WTC11 (cell line): ENCODE results near the gene MYH9. TPM values are rescaled to one million over a fixed set of nuclear protein-coding genes. Genes with fewer than 3 reads are reported as not detected.

Source experiments
- ATAC-seq: fragments of 200-7000 bp; cut with Tn5 transposase; 2 replicates; pipeline ENCODE4 v1.10.0; 2021; ENCODE audit warnings: mild to moderate bottlenecking, moderate library complexity
- CTCF ChIA-PET: fragments of 300-600 bp; sonication (Branson Sonifier 250); formaldehyde crosslinking; loops from one replicate; lab custom pipeline; 2021; ENCODE audit warnings: antibody characterized with exemption; lab: Charles Lee
- POLR2A ChIA-PET: fragments of 350-600 bp; sonication (Branson Sonifier 250); formaldehyde crosslinking; loops from one replicate; lab custom pipeline; 2021; ENCODE audit warnings: antibody characterized with exemption; lab: Charles Lee
- DNase-seq: peaks from one replicate; pipeline ENCODE4 v3.0.0; 2021; ENCODE audit warnings: low spot score
- H3K27ac Mint-ChIP-seq: 2 replicates; pipeline ENCODE4 v1.8.0; 2021; ENCODE audit warnings: mixed read lengths
- H3K27me3 Mint-ChIP-seq: 2 replicates; pipeline ENCODE4 v1.8.0; 2021; ENCODE audit warnings: low read depth, mild to moderate bottlenecking, moderate library complexity, mixed read lengths
- H3K36me3 Mint-ChIP-seq: 2 replicates; pipeline ENCODE4 v1.8.0; 2021; ENCODE audit warnings: mixed read lengths
- H3K4me1 Mint-ChIP-seq: 2 replicates; pipeline ENCODE4 v1.8.0; 2022; ENCODE audit warnings: mixed read lengths
- H3K4me3 Mint-ChIP-seq: 2 replicates; pipeline ENCODE4 v1.8.0; 2021; ENCODE audit warnings: mild to moderate bottlenecking, moderate library complexity, mixed read lengths
- H3K9me3 Mint-ChIP-seq: 2 replicates; pipeline ENCODE4 v1.8.0; 2021; ENCODE audit warnings: mixed read lengths
- ATF3 ChIP-seq: sonication (generic); formaldehyde crosslinking; conservative IDR thresholded peaks from 2 replicates; pipeline ENCODE4 v1.8.1; 2022; ENCODE audit warnings: mild to moderate bottlenecking, missing genetic modification reagents
- ETV6 ChIP-seq: sonication (generic); formaldehyde crosslinking; IDR thresholded peaks from 2 replicates; pipeline ENCODE4 v1.8.1; 2022; ENCODE audit warnings: mild to moderate bottlenecking, missing genetic modification reagents
- FOXP1 ChIP-seq: sonication (generic); formaldehyde crosslinking; IDR thresholded peaks from 2 replicates; pipeline ENCODE4 v1.8.0; 2022; ENCODE audit warnings: missing genetic modification reagents, mild to moderate bottlenecking, moderate library complexity, borderline replicate concordance
- GABPB1 ChIP-seq: sonication (generic); formaldehyde crosslinking; IDR thresholded peaks from 2 replicates; pipeline ENCODE4 v1.8.1; 2023; ENCODE audit warnings: mild to moderate bottlenecking, missing genetic modification reagents
- GRHL2 ChIP-seq: fragments of 250-450 bp; sonication (Bioruptor Pico); IDR thresholded peaks from 2 replicates; pipeline ENCODE4 v1.8.0; 2022; ENCODE audit warnings: mild to moderate bottlenecking, moderate library complexity; ENCODE audit not compliant: insufficient replicate concordance, severe bottlenecking
- JUN ChIP-seq: sonication (generic); formaldehyde crosslinking; IDR thresholded peaks from 2 replicates; pipeline ENCODE4 v1.8.0; 2023; ENCODE audit warnings: mild to moderate bottlenecking, missing genetic modification reagents
- NR1H2 ChIP-seq: sonication (generic); formaldehyde crosslinking; IDR thresholded peaks from 2 replicates; pipeline ENCODE4 v1.9.0; 2021; ENCODE audit warnings: mild to moderate bottlenecking, moderate library complexity, missing genetic modification reagents
- NR2C2 ChIP-seq: sonication (generic); formaldehyde crosslinking; IDR thresholded peaks from 2 replicates; pipeline ENCODE4 v1.8.0; 2022; ENCODE audit warnings: mild to moderate bottlenecking, missing genetic modification reagents
- RORB ChIP-seq: fragments of 250-450 bp; sonication (Bioruptor Pico); IDR thresholded peaks from 2 replicates; pipeline ENCODE4 v1.9.0; 2021; ENCODE audit warnings: mild to moderate bottlenecking
- SMAD4 ChIP-seq: sonication (generic); formaldehyde crosslinking; IDR thresholded peaks from 2 replicates; pipeline ENCODE4 v1.8.0; 2022; ENCODE audit warnings: mild to moderate bottlenecking, missing genetic modification reagents
- SOX15 ChIP-seq: fragments of 250-450 bp; sonication (Bioruptor Pico); IDR thresholded peaks from 2 replicates; pipeline ENCODE4 v1.9.0; 2021; ENCODE audit warnings: mild to moderate bottlenecking
- TCF7 ChIP-seq: sonication (generic); formaldehyde crosslinking; IDR thresholded peaks from 2 replicates; pipeline ENCODE4 v1.8.0; 2022; ENCODE audit warnings: mild to moderate bottlenecking, low read depth, missing genetic modification reagents, moderate library complexity
- TEAD4 ChIP-seq: sonication (generic); formaldehyde crosslinking; IDR thresholded peaks from 2 replicates; pipeline ENCODE4 v1.8.0; 2022; ENCODE audit warnings: mild to moderate bottlenecking, missing genetic modification reagents
- USF1 ChIP-seq: sonication (generic); formaldehyde crosslinking; IDR thresholded peaks from 2 replicates; pipeline ENCODE4 v1.8.0; 2022; ENCODE audit warnings: mild to moderate bottlenecking, missing genetic modification reagents
- USF2 ChIP-seq: sonication (generic); formaldehyde crosslinking; IDR thresholded peaks from 2 replicates; pipeline ENCODE4 v1.8.1; 2023; ENCODE audit warnings: mild to moderate bottlenecking, missing genetic modification reagents, moderate library complexity
- ZNF138 ChIP-seq: sonication (generic); formaldehyde crosslinking; conservative IDR thresholded peaks from 2 replicates; pipeline ENCODE4 v1.8.1; 2022; ENCODE audit warnings: mild to moderate bottlenecking, moderate library complexity, missing genetic modification reagents
- ZNF232 ChIP-seq: sonication (generic); formaldehyde crosslinking; IDR thresholded peaks from 2 replicates; pipeline ENCODE4 v1.8.0; 2022; ENCODE audit warnings: mild to moderate bottlenecking, missing genetic modification reagents
- ZNF263 ChIP-seq: sonication (generic); formaldehyde crosslinking; IDR thresholded peaks from 2 replicates; pipeline ENCODE4 v1.8.1; 2022; ENCODE audit warnings: low read depth, mild to moderate bottlenecking, moderate library complexity, missing genetic modification reagents
- ZNF396 ChIP-seq: fragments of 250-450 bp; sonication (Bioruptor Pico); IDR thresholded peaks from 2 replicates; pipeline ENCODE4 v1.8.0; 2021; ENCODE audit warnings: mild to moderate bottlenecking, moderate library complexity, borderline replicate concordance
- ZNF416 ChIP-seq: fragments of 250-450 bp; sonication (Bioruptor Pico); IDR thresholded peaks from 2 replicates; pipeline ENCODE4 v1.9.0; 2021; ENCODE audit warnings: mild to moderate bottlenecking, inconsistent platforms
- ZNF423 ChIP-seq: fragments of 250-450 bp; sonication (Bioruptor Pico); IDR thresholded peaks from 2 replicates; pipeline ENCODE4 v2.1.2; 2022; ENCODE audit warnings: mild to moderate bottlenecking, moderate library complexity
- ZNF671 ChIP-seq: fragments of 250-450 bp; sonication (Bioruptor Pico); IDR thresholded peaks from 2 replicates; pipeline ENCODE4 v1.8.0; 2021; ENCODE audit warnings: mild to moderate bottlenecking
- total RNA-seq: library from RNA; stranded (reverse); gene quantifications from 3 replicates; pipeline ENCODE4 v1.2.3, GENCODE V29; 2021
- TF ChIP-seq, protein P1 (sequence below): sonication (generic); formaldehyde crosslinking; IDR thresholded peaks from 2 replicates; pipeline ENCODE4 v1.8.1; 2022; ENCODE audit warnings: low read depth, mild to moderate bottlenecking, moderate library complexity, missing genetic modification reagents, borderline replicate concordance
- TF ChIP-seq, protein P2 (sequence below): sonication (generic); formaldehyde crosslinking; IDR thresholded peaks from 2 replicates; pipeline ENCODE4 v1.8.0; 2022; ENCODE audit warnings: missing genetic modification reagents

The MYH9 gene
- total RNA-seq, 1 experiment from 2014 or later: 277 TPM

DNA sequence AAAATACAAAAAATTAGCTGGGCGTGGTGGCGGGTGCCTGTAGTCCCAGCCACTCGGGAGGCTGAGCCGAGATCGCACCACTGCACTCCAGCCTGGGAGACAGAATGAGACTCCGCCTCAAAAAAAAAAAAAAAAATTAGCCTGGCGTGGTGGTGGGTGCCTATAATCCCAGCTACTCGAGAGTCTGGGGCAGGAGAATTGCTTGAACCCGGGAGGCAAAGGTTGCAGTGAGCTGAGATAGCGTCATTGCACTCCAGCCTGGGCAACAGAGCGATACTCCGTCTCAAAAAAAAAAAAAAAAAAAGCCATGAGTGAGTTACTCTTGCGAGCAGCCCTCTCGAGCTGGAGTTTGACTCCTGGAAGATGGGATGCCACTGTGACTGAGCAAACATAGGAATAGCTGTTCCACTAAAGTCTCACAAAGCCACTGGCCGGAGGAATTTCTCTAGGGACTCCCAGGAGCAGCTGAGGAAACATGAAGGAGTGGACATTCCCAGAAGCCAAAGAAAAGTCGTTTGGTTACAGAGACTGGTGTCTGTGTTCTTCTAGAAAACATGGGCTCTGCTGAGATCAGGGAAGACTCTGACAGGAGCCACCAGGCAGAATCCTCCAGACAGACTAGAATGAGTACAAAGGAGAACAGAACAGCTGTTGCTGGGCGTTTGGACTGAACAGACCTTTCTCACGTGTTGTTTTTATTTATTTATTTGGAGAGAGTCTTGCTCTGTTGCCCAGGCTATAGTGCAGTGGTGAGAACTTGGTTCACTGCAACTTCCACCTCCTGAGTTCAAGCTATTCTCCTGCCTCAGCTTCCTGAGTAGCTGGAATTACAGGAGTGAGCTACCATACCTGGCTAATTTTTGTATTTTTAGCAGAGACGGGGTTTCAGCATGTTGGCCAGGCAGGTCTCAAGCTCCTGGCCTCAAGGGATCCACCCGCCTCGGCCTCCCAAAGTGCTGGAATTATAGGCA is 32.4 kb upstream of the MYH9 start (continued):
- TF ChIP-seq USF2 (CRISPR knock-in tag) (no peak), ZNF263 (CRISPR knock-in tag) (no peak)
- TF ChIP-seq, protein P1, sequence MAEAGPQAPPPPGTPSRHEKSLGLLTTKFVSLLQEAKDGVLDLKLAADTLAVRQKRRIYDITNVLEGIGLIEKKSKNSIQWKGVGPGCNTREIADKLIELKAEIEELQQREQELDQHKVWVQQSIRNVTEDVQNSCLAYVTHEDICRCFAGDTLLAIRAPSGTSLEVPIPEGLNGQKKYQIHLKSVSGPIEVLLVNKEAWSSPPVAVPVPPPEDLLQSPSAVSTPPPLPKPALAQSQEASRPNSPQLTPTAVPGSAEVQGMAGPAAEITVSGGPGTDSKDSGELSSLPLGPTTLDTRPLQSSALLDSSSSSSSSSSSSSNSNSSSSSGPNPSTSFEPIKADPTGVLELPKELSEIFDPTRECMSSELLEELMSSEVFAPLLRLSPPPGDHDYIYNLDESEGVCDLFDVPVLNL (CRISPR knock-in tag): no peak
- TF ChIP-seq, all 79 proteins: peak for 0

DNA sequence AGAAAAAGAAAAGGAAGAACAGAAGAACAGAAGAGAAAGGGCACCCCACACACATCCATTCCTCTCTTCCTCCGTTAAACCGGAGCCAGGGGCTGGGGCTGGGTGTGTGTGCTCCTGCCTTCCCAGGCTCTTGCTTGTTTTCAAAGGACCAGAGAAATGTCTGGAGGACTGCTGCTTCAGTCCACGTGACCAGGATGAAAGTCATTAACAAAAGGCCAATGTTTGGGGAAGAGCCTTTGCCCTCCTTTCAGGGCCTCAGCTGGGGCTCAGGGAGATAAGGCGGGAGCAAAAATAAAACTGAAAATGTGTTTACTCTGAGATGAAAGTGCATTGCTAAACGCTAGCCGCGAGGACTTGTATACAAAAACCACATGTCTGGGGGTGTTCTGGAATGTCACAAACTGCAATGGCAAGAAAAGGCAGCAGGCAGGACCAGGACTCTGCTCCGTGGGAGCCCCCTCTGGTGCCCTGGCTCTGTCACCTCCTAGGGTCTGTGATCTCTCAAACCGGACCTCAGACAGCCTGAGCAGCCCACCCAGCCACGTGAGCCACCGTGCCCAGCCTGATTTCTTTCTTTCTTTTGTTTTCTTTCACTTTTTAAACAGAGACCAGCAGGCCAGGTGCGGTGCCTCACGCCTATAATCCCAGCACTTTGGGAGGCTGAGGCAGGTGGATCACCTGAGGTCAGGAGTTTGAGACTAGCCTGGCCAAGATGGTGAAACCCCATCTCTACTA is 31.6 kb upstream of the MYH9 start:
- Mint-ChIP-seq H3K4me1 (peaks cover 10% of the 10 kb centered on the region), H3K9me3 (no peaks in the 10 kb centered on the region), H3K36me3 (no peaks in the 10 kb centered on the region), H3K27me3 (no peaks in the 10 kb centered on the region), H3K27ac (peak overlapping the region; percentile 87), H3K4me3 (no peak overlapping the region)
- TF ChIP-seq GABPB1 (CRISPR knock-in tag) (peak; percentile 70), USF1 (peak; percentile 87), USF2 (CRISPR knock-in tag) (peak; percentile 87), TEAD4 (CRISPR knock-in tag) (no peak)
- no peak for DNase-seq
- peak; percentile 70 for ATAC-seq
- ChIA-PET CTCF (interaction anchor here (0.7 to 1.3 kb wide), 5 partner anchors 14 to 118 kb away, joined by 3 to 6 read pairs (median 4); partner anchors contain the start of gene MYH9), POLR2A (interaction anchor here (0.7 kb wide), 1 partner anchor 16 kb away, joined by 3 read pairs; no protein-coding TSS in a partner anchor)

DNA sequence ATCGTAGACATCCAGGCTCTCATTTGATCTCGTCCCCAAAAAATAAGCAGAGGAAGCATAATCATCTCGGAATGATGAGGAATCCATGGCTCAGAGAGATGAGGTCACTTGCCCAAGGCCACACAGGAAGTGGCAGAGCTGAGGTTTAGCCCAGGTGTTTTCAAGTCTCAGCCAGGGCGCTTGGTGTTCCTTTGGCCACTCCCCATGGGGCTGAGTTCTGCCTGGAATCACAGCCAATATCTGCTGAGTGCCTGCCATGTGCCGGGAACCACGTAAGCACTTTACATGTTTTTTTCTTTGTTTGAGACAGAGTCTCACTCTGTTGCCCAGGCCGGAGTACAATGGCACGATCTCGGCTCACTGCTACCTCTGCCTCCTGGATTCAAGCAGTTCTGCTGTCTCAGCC is 29.5 kb upstream of the MYH9 start:
- no peaks in the 10 kb centered on the region for H3K27me3 Mint-ChIP-seq
- H3K36me3 Mint-ChIP-seq: no peaks in the 10 kb centered on the region
- H3K27ac Mint-ChIP-seq: no peak overlapping the region
- POLR2A ChIA-PET: no interaction called here
- H3K4me1 Mint-ChIP-seq: peaks cover 10% of the 10 kb centered on the region
- DNase-seq: no peak
- TF ChIP-seq RORB: no peak
- TF ChIP-seq ZNF396 (CRISPR knock-in tag): no peak
- no peak for TF ChIP-seq ZNF423 (CRISPR knock-in tag)
- TF ChIP-seq TEAD4 (CRISPR knock-in tag): no peak
- no peak for TF ChIP-seq ETV6 (CRISPR knock-in tag)
- no peak for TF ChIP-seq JUN (CRISPR knock-in tag)
- no peak for TF ChIP-seq TCF7 (CRISPR knock-in tag)
- no peak for TF ChIP-seq ZNF416 (CRISPR knock-in tag)
- no peak for TF ChIP-seq NR1H2
- TF ChIP-seq ZNF671: no peak
- TF ChIP-seq GRHL2 (CRISPR knock-in tag): no peak
- no peak for TF ChIP-seq SOX15 (CRISPR knock-in tag)
- TF ChIP-seq, protein P2, sequence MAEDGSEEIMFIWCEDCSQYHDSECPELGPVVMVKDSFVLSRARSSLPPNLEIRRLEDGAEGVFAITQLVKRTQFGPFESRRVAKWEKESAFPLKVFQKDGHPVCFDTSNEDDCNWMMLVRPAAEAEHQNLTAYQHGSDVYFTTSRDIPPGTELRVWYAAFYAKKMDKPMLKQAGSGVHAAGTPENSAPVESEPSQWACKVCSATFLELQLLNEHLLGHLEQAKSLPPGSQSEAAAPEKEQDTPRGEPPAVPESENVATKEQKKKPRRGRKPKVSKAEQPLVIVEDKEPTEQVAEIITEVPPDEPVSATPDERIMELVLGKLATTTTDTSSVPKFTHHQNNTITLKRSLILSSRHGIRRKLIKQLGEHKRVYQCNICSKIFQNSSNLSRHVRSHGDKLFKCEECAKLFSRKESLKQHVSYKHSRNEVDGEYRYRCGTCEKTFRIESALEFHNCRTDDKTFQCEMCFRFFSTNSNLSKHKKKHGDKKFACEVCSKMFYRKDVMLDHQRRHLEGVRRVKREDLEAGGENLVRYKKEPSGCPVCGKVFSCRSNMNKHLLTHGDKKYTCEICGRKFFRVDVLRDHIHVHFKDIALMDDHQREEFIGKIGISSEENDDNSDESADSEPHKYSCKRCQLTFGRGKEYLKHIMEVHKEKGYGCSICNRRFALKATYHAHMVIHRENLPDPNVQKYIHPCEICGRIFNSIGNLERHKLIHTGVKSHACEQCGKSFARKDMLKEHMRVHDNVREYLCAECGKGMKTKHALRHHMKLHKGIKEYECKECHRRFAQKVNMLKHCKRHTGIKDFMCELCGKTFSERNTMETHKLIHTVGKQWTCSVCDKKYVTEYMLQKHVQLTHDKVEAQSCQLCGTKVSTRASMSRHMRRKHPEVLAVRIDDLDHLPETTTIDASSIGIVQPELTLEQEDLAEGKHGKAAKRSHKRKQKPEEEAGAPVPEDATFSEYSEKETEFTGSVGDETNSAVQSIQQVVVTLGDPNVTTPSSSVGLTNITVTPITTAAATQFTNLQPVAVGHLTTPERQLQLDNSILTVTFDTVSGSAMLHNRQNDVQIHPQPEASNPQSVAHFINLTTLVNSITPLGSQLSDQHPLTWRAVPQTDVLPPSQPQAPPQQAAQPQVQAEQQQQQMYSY (CRISPR knock-in tag): no peak
- no peak for TF ChIP-seq FOXP1 (CRISPR knock-in tag)
- no peak for TF ChIP-seq NR2C2 (CRISPR knock-in tag)
- TF ChIP-seq ZNF232: no peak
- TF ChIP-seq SMAD4 (CRISPR knock-in tag): no peak
- no peak for TF ChIP-seq ZNF138 (CRISPR knock-in tag)
- TF ChIP-seq ATF3 (CRISPR knock-in tag): no peak
- no peak overlapping the region for H3K4me3 Mint-ChIP-seq
- CTCF ChIA-PET: interaction anchor here (0.5 kb wide), 1 partner anchor 9 kb away, joined by 3 read pairs; no protein-coding TSS in a partner anchor
- no peak; the same call in 1 of the 2 replicates for ATAC-seq
- H3K9me3 Mint-ChIP-seq: no peaks in the 10 kb centered on the region
